K562 (cell line): ENCODE measurements around the gene PIP4K2C. TPM values are rescaled to one million over a fixed set of nuclear protein-coding genes. Genes with fewer than 3 reads are reported as not detected.

Source experiments
- ATAC-seq: fragments of 200-7000 bp; cut with Tn5 transposase; 3 replicates; pipeline ENCODE4 v1.9.1; 2020; ENCODE audit warnings: moderate library complexity
- BruUV-seq: library from RNA; stranded (reverse); fragments of 400-500 nt; replicated peaks from 2 replicates; lab custom pipeline; 2021; lab: Mats Ljungman, UMichigan
- CTCF ChIA-PET: fragments of 300-600 bp; formaldehyde crosslinking; extraction: SDS; loops from one replicate; lab custom pipeline; 2021; ENCODE audit warnings: low intra/inter-chr PET ratio; lab: Yijun Ruan, JAX
- POLR2A ChIA-PET: fragments of 300-600, 350-650 bp; sonication (Branson Sonifier 250); formaldehyde crosslinking; extraction: SDS; loops from one replicate; lab custom pipeline; 2021; ENCODE audit warnings: antibody characterized with exemption, inconsistent platforms; lab: Yijun Ruan, JAX
- DNase-seq, 4 experiments: peaks; one replicate each; pipeline versions ENCODE4 v3.0.0 to v3.0.0-alpha.2; 2011 to 2018; ENCODE audit warnings: low spot score in 3 of 4, mixed read lengths in 3 of 4; ENCODE audit errors: extremely low read depth in 1 of 4
- FAIRE-seq: peaks from 2 replicates; lab custom pipeline; 2011; peaks lifted over from hg19 to GRCh38; lab: Jason Lieb, UNC
- H2AFZ ChIP-seq: 2 replicates; pipeline ENCODE4 v1.6.0; 2011; ENCODE audit warnings: low read depth, low read length, control low read depth, inconsistent platforms
- H3K27ac ChIP-seq: fragments of 200-600 bp; 3 replicates; pipeline ENCODE4 v1.8.0; 2011; ENCODE audit warnings: low read depth, mild to moderate bottlenecking, control low read depth, inconsistent platforms, low read length, moderate library complexity, mixed read lengths; ENCODE audit errors: extremely low read depth
- H3K27me3 ChIP-seq, 2 experiments: fragments of 300-600 bp in 1 of 2; 2 replicates in 1 of 2; 3 replicates in 1 of 2; pipeline versions ENCODE4 v1.6.0 to v1.8.0; 2011; ENCODE audit warnings: inconsistent platforms in 2 of 2, low read length in 2 of 2, mild to moderate bottlenecking in 1 of 2, mixed read lengths in 1 of 2, moderate library complexity in 1 of 2; ENCODE audit not compliant: control insufficient read depth in 2 of 2, insufficient read depth in 2 of 2
- H3K36me3 ChIP-seq: fragments of 300-600 bp; 3 replicates; pipeline ENCODE4 v1.8.0; 2011; ENCODE audit warnings: mild to moderate bottlenecking, low read length, inconsistent platforms; ENCODE audit not compliant: control insufficient read depth, insufficient read depth
- H3K4me1 ChIP-seq, 2 experiments: fragments of 200-600 bp in 1 of 2; replicated peaks in 1 of 2; 2 replicates in 1 of 2; 3 replicates in 1 of 2; pipeline versions ENCODE4 v1.5.1 to v1.8.0; 2011; ENCODE audit warnings: inconsistent platforms in 2 of 2, low read length in 2 of 2, mild to moderate bottlenecking in 1 of 2, mixed read lengths in 1 of 2, moderate library complexity in 1 of 2; ENCODE audit not compliant: control insufficient read depth in 2 of 2, insufficient read depth in 2 of 2
- H3K4me2 ChIP-seq: 2 replicates; pipeline ENCODE4 v1.6.1; 2011; ENCODE audit warnings: low read length, control low read depth, inconsistent platforms, mixed read lengths; ENCODE audit not compliant: insufficient read depth
- H3K4me3 ChIP-seq: fragments of 200-600 bp; sonication (generic), shearing (Covaris generic); 2 replicates; pipeline ENCODE4 v1.5.1; 2016; ENCODE audit warnings: control low read depth, inconsistent platforms
- H3K79me2 ChIP-seq: fragments of 200-600 bp; 3 replicates; pipeline ENCODE4 v1.8.0; 2011; ENCODE audit warnings: low read length, inconsistent platforms; ENCODE audit not compliant: control insufficient read depth, insufficient read depth
- H3K9ac ChIP-seq, 2 experiments: 2 replicates each; pipeline versions ENCODE4 v1.6.0 to v1.6.1; 2011; ENCODE audit warnings: low read depth in 2 of 2, low read length in 2 of 2, control low read depth in 1 of 2, inconsistent platforms in 1 of 2, mild to moderate bottlenecking in 1 of 2, mixed read lengths in 1 of 2; ENCODE audit not compliant: insufficient read depth in 1 of 2
- H3K9me1 ChIP-seq: one replicate; pipeline ENCODE4 v1.6.0; 2011; ENCODE audit warnings: inconsistent platforms, mild to moderate bottlenecking, low read length, moderate library complexity; ENCODE audit not compliant: control insufficient read depth, insufficient read depth
- H3K9me3 ChIP-seq: replicated peaks from 2 replicates; pipeline ENCODE4 v1.5.1; 2011; ENCODE audit warnings: low read depth, low read length, inconsistent platforms; ENCODE audit not compliant: control insufficient read depth, insufficient read depth
- H4K20me1 ChIP-seq: replicated peaks from 2 replicates; pipeline ENCODE4 v1.6.1; 2011; ENCODE audit warnings: low read length, inconsistent platforms, mixed read lengths; ENCODE audit not compliant: control insufficient read depth, insufficient read depth
- FOXJ3 ChIP-seq: sonication (generic); formaldehyde crosslinking; IDR thresholded peaks from 2 replicates; pipeline ENCODE4 v1.4.0; 2020; ENCODE audit warnings: mild to moderate bottlenecking, missing genetic modification reagents
- NELFE ChIP-seq: IDR thresholded peaks from 2 replicates; pipeline ENCODE4 v1.6.1; 2011; ENCODE audit warnings: mild to moderate bottlenecking; ENCODE audit not compliant: insufficient read depth, insufficient read length
- POLR3G ChIP-seq: IDR thresholded peaks from 2 replicates; pipeline ENCODE4 v1.6.1; 2011; ENCODE audit not compliant: insufficient read length, insufficient replicate concordance; ENCODE audit errors: extremely low read depth
- RNF219 ChIP-seq: fragments of 250-450 bp; sonication (Bioruptor Pico); IDR thresholded peaks from 2 replicates; pipeline ENCODE4 v1.5.0; 2022; ENCODE audit warnings: mild to moderate bottlenecking
- UBTF ChIP-seq, 2 experiments: IDR thresholded peaks; 2 replicates each; pipeline ENCODE4 v1.6.1; 2012; ENCODE audit warnings: improper control_type of control experiment in 2 of 2, low read depth in 2 of 2, low read length in 2 of 2, borderline replicate concordance in 1 of 2
- VEZF1 ChIP-seq: fragments of 200-800 bp; sonication (Bioruptor generic); IDR thresholded peaks from 2 replicates; pipeline ENCODE4 v1.6.1; 2017; ENCODE audit warnings: missing genetic modification characterization, missing compliant biosample characterization
- XRCC4 ChIP-seq: IDR thresholded peaks from one replicate; pipeline ENCODE4 v1.6.1; 2011; ENCODE audit not compliant: insufficient read depth, insufficient read length; ENCODE audit errors: extremely low read depth
- YBX1 ChIP-seq: fragments of 450-650 bp; IDR thresholded peaks from 2 replicates; pipeline ENCODE4 v1.7.1; 2016; ENCODE audit warnings: mild to moderate bottlenecking
- WGBS: fragments of 100-300 bp; shearing (Covaris generic); methylation state at CpG from one replicate; pipeline ENCODE4 v1.1.6; 2016; ENCODE audit warnings: low coverage, mixed read lengths; ENCODE audit not compliant: insufficient coverage; ENCODE audit errors: missing lambda C conversion rate; 5-methylcytosine and 5-hydroxymethylcytosine counted together
- in situ Hi-C: fragments of 300-500 bp; cut with MboI; formaldehyde crosslinking; loops from 4 replicates; pipeline ENCODE4 v1.15.0; 2018; ENCODE audit warnings: inconsistent platforms, mixed read lengths
- intact Hi-C: fragments of 100-400 bp; cut with micrococcal nuclease; formaldehyde crosslinking; loops from 2 replicates; pipeline ENCODE4 v1.14.2; 2022
- polyA plus RNA-seq, 8 experiments: library from polyadenylated mRNA; depleted of rRNA in 4 of 8; stranded (reverse) in 5 of 8; unstranded in 3 of 8; fragments of >200 nt; fragmentation: Nextera tagmentation in 2 of 8; fragmentation: Illumina TruSeq in 1 of 8; extraction: Ambion mirVana in 2 of 8; extraction: Trizol in 1 of 8; gene quantifications; 2 replicates each; pipeline versions ENCODE4 v1.2.1 to v1.2.3, GENCODE V29; 2011 to 2014; ENCODE audit warnings: inconsistent platforms in 1 of 8, missing spikeins in 1 of 8
- total RNA-seq, 7 experiments: library from RNA; depleted of rRNA in 6 of 7; stranded (reverse); fragments of >200 nt in 6 of 7; fragmentation: Illumina TruSeq in 2 of 7; extraction: Trizol in 2 of 7; gene quantifications; 2 replicates each; pipeline versions ENCODE4 v1.2.1 to v1.2.3, GENCODE V29; 2011 to 2021; ENCODE audit warnings: low replicate concordance in 1 of 7
- TF ChIP-seq, protein P1 (sequence below), 2 experiments: fragments of 450-650 bp; IDR thresholded peaks; 2 replicates each; pipeline ENCODE4 v1.6.1; 2016

PIP4K2C gene
- total and polyA plus RNA-seq, 9 of the 15 experiments (the other 6 are each of a cell fraction or from before 2014, with no cell fraction given): 9.0 to 41.4 (median 18.3) TPM

- Histone ChIP-seq H3K9me1 (no peaks in the 10 kb centered on the region), H3K79me2 (no peaks in the 10 kb centered on the region), H2AFZ (no peak overlapping the region), H3K4me1 (peaks cover 5 to 7% of the 10 kb centered on the region in 2 experiments), H3K27me3 (no peaks in the 10 kb centered on the region), H4K20me1 (peaks cover 3% of the 10 kb centered on the region; the same call in 1 of the 2 replicates), H3K9me3 (no peaks in the 10 kb centered on the region), H3K27ac (no peak overlapping the region), H3K9ac (no peak overlapping the region; a peak in 1 of 4 replicates), H3K4me3 (no peak overlapping the region), H3K36me3 (peaks cover 50% of the 10 kb centered on the region; the same call in 2 of the 3 replicates), H3K4me2 (no peak overlapping the region)
- FAIRE-seq (no peak), ATAC-seq (no peak), DNase-seq (no peak)
- BruUV-seq: no TSS peak
- CTCF ChIA-PET: no interaction called here
- in situ Hi-C loops (no loop called here), intact Hi-C loops (no loop called here)
- POLR2A ChIA-PET: interaction anchor here (0.6 to 1.1 kb wide), 4 partner anchors 13 to 214 kb away, joined by 3 to 6 read pairs (median 4); partner anchors contain the start of gene DDIT3
- TF ChIP-seq VEZF1 (CRISPR knock-in tag) (no peak), XRCC4 (no peak), FOXJ3 (CRISPR knock-in tag) (no peak), NELFE (no peak), RNF219 (CRISPR knock-in tag) (no peak), YBX1 (no peak), UBTF (IDR thresholded peaks at IDR 0.05; ENCODE audit: borderline replicate concordance in 1 of 2, low read depth in 2 of 2, low read length in 2 of 2) (no peak), POLR3G (no peak)
- TF ChIP-seq, protein P1, sequence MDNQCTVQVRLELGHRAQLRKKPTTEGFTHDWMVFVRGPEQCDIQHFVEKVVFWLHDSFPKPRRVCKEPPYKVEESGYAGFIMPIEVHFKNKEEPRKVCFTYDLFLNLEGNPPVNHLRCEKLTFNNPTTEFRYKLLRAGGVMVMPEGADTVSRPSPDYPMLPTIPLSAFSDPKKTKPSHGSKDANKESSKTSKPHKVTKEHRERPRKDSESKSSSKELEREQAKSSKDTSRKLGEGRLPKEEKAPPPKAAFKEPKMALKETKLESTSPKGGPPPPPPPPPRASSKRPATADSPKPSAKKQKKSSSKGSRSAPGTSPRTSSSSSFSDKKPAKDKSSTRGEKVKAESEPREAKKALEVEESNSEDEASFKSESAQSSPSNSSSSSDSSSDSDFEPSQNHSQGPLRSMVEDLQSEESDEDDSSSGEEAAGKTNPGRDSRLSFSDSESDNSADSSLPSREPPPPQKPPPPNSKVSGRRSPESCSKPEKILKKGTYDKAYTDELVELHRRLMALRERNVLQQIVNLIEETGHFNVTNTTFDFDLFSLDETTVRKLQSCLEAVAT (IDR thresholded peaks at IDR 0.05): no peak
- WGBS: 67% methylated on average over 2 of the region's 2 CpGs
Measured at GRCh38 chr12:57585156-57585555, 5.8 kb upstream of the PIP4K2C start.
